IPS-20b (cell line): ENCODE measurements around the gene RETREG3.
A peak's percentile ranks its signal among the peaks of the same experiment; 100 is the strongest.

ENCODE experiments used
- H3K27ac ChIP-seq: one replicate; pipeline ENCODE4 v1.5.1; 2013; ENCODE audit warnings: low read length
- H3K27me3 ChIP-seq: 2 replicates; pipeline ENCODE4 v1.6.1; 2013; ENCODE audit warnings: mild to moderate bottlenecking, low read length, inconsistent platforms; ENCODE audit not compliant: insufficient read depth
- H3K36me3 ChIP-seq: 2 replicates; pipeline ENCODE4 v1.6.1; 2013; ENCODE audit warnings: low read depth, mild to moderate bottlenecking, inconsistent platforms, low read length, moderate library complexity; ENCODE audit not compliant: insufficient read depth
- H3K4me1 ChIP-seq: 2 replicates; pipeline ENCODE4 v1.6.1; 2013; ENCODE audit warnings: mild to moderate bottlenecking, control low read depth, inconsistent platforms, low read length, moderate library complexity; ENCODE audit not compliant: insufficient read depth
- H3K4me3 ChIP-seq: 2 replicates; pipeline ENCODE4 v1.5.1; 2013; ENCODE audit warnings: mild to moderate bottlenecking, low read length, inconsistent platforms
- H3K9ac ChIP-seq: 2 replicates; pipeline ENCODE4 v1.6.1; 2013; ENCODE audit warnings: low read depth, mild to moderate bottlenecking, inconsistent platforms, low read length, moderate library complexity
- H3K9me3 ChIP-seq: 2 replicates; pipeline ENCODE4 v1.6.1; 2013; ENCODE audit warnings: mild to moderate bottlenecking, low read depth, low read length, inconsistent platforms; ENCODE audit not compliant: insufficient read depth

RETREG3 gene, protein sequence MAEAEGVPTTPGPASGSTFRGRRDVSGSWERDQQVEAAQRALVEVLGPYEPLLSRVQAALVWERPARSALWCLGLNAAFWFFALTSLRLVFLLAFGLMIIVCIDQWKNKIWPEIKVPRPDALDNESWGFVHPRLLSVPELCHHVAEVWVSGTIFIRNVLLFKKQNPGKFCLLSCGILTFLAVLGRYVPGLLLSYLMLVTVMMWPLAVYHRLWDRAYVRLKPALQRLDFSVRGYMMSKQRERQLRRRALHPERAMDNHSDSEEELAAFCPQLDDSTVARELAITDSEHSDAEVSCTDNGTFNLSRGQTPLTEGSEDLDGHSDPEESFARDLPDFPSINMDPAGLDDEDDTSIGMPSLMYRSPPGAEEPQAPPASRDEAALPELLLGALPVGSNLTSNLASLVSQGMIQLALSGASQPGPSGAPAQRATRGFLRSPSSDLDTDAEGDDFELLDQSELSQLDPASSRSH

GRCh38 chr17:42609182-42609813, at the start of gene RETREG3, which contains the start of gene TUBG1:
RETREG3 (minus strand) TSS chr17:42609374; CDS start chr17:42609324, 50 bp downstream.
TUBG1 (plus strand) TSS chr17:42609683; CDS start chr17:42609738, 55 bp downstream.
- Histone ChIP-seq H3K9me3 (no peaks in the 10 kb centered on the region), H3K27ac (peak within 1 kb of the TSS; percentile 68), H3K4me1 (peaks cover 6% of the 10 kb centered on the region; the same call in 1 of the 2 replicates), H3K4me3 (peak within 1 kb of the TSS; percentile 97), H3K27me3 (no peaks in the 10 kb centered on the region), H3K9ac (peak within 1 kb of the TSS; percentile 98), H3K36me3 (peaks cover 29% of the 10 kb centered on the region)

DNA sequence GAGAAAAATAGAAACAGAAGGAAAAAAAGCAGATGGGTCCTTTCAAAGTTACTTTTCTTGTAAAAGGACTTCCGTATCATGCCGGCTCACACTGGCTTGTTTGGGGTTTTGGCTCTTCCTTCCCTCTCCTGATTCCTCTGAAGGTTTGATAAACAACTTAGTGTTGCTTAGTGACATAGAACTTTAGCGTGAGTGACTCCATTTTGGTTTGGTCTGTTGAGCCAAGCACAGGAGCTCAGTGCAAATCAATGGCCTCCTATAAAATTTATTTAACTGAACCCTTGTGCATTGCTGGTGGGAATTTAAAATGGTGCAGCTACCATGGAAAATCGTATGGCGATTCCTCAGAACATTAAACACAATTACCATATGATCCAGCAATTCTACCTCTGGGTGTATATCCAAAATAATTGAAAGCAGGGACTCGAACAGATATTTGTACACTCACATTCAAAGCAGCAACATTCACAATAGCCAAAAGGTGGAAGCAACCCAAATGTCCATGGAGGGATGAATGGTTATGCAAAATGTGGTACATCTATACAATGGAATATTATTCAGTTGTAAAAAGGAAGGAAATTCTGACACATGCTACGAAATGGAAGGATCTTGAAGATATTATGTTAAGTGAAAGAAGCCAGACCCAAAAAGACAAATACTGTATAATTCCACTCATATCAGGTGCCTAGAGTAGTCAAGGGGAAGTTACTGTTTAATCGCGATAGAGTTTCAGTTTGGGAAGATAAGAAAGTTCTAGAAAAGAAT, 48.8 kb upstream of the RETREG3 start:
- H3K4me3 ChIP-seq = no peak overlapping the region
- H3K27me3 ChIP-seq = no peaks in the 10 kb centered on the region
- peaks cover 7% of the 10 kb centered on the region for H3K4me1 ChIP-seq
- no peak overlapping the region for H3K9ac ChIP-seq
- H3K9me3 ChIP-seq = no peaks in the 10 kb centered on the region
- peaks cover 16% of the 10 kb centered on the region; the same call in 1 of the 2 replicates for H3K36me3 ChIP-seq
- no peak overlapping the region for H3K27ac ChIP-seq

- Histone ChIP-seq H3K27ac (no peak overlapping the region), H3K4me3 (no peak overlapping the region), H3K4me1 (peaks cover 5% of the 10 kb centered on the region), H3K9ac (no peak overlapping the region), H3K36me3 (no peaks in the 10 kb centered on the region), H3K9me3 (no peaks in the 10 kb centered on the region), H3K27me3 (no peaks in the 10 kb centered on the region)
These were observed 46.4 kb upstream of the RETREG3 start for GRCh38 chr17:42655528-42655927.

- no peaks in the 10 kb centered on the region for H3K27me3 ChIP-seq
- peak overlapping the region; percentile 63 for H3K4me3 ChIP-seq
- no peaks in the 10 kb centered on the region for H3K36me3 ChIP-seq
- H3K9me3 ChIP-seq = no peaks in the 10 kb centered on the region
- H3K27ac ChIP-seq = no peak overlapping the region
- no peaks in the 10 kb centered on the region; the same call in 1 of the 2 replicates for H3K4me1 ChIP-seq
- peak overlapping the region; percentile 63; the same call in 1 of the 2 replicates for H3K9ac ChIP-seq
These were observed 44.3 kb upstream of the RETREG3 start for GRCh38 chr17:42653179-42654124.

- no peak overlapping the region for H3K9ac ChIP-seq
These were observed 42.2 kb upstream of the RETREG3 start for GRCh38 chr17:42651392-42651791.

DNA sequence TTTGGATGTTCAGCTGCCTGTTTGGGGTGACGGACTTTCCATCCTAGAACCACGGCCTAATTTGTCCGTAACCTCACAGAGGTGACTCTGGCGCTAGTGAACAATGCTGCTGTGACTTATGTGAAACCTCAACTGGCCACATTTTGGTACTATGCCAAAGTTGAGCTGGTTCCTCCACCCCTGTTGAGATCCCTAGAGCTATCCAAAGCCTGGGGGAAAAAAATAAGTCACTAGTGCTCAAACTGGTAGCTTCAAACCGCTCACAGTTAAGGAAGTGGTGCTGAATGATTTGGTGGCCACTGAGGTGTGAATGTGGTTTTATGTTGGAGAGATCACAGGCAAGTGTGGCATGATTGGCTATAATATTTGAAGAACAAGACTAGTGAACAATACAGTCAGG, 38.6 kb upstream of the RETREG3 start:
- Histone ChIP-seq H3K4me3 (no peak overlapping the region), H3K27me3 (no peaks in the 10 kb centered on the region), H3K36me3 (no peaks in the 10 kb centered on the region), H3K9me3 (no peaks in the 10 kb centered on the region), H3K9ac (no peak overlapping the region), H3K27ac (no peak overlapping the region), H3K4me1 (no peaks in the 10 kb centered on the region)

More at GRCh38 chr17:42651392-42651791, 42.2 kb upstream of the RETREG3 start:
- H3K4me3 ChIP-seq = no peak overlapping the region
- H3K27me3 ChIP-seq = no peaks in the 10 kb centered on the region
- no peaks in the 10 kb centered on the region for H3K36me3 ChIP-seq
- no peaks in the 10 kb centered on the region for H3K9me3 ChIP-seq
- H3K4me1 ChIP-seq = no peaks in the 10 kb centered on the region; the same call in 1 of the 2 replicates
- H3K27ac ChIP-seq = no peak overlapping the region

GRCh38 chr17:42642336-42642735, 33.2 kb upstream of the RETREG3 start:
- H3K9ac ChIP-seq = no peak overlapping the region
- H3K4me1 ChIP-seq = no peaks in the 10 kb centered on the region
- H3K27me3 ChIP-seq = no peaks in the 10 kb centered on the region

DNA sequence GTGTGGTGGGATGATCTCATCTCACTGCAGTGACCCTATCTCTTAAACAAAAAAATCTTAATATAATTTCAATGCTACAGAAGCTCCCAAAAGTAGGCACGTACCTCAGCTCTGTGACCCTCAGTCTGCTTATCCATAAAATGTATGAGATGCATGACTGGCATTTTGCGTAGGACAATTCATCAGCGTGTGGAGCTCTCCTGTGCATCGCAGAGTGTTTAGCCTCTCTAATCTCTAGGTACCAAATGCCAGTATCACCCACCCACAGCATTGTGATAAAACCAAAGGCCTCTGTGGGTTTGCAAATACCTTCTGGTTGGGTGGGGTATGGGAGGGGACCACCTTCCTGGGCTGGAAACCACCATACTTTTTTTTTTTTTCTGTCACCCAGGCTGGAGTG, 30.9 kb upstream of the RETREG3 start:
- Histone ChIP-seq H3K9ac (no peak overlapping the region), H3K9me3 (no peaks in the 10 kb centered on the region), H3K27ac (no peak overlapping the region), H3K4me1 (no peaks in the 10 kb centered on the region), H3K4me3 (no peak overlapping the region), H3K36me3 (no peaks in the 10 kb centered on the region), H3K27me3 (no peaks in the 10 kb centered on the region)

More at GRCh38 chr17:42642336-42642735, 33.2 kb upstream of the RETREG3 start:
- H3K27ac ChIP-seq = no peak overlapping the region
- H3K9me3 ChIP-seq = no peaks in the 10 kb centered on the region
- no peak overlapping the region for H3K4me3 ChIP-seq
- no peaks in the 10 kb centered on the region for H3K36me3 ChIP-seq

- H3K27me3 ChIP-seq = no peaks in the 10 kb centered on the region
- H3K4me3 ChIP-seq = no peak overlapping the region
- no peak overlapping the region for H3K27ac ChIP-seq
- no peaks in the 10 kb centered on the region for H3K4me1 ChIP-seq
- no peaks in the 10 kb centered on the region for H3K36me3 ChIP-seq
- H3K9me3 ChIP-seq = no peaks in the 10 kb centered on the region
- no peak overlapping the region for H3K9ac ChIP-seq
These were observed 30.4 kb upstream of the RETREG3 start for GRCh38 chr17:42639525-42640113.

DNA sequence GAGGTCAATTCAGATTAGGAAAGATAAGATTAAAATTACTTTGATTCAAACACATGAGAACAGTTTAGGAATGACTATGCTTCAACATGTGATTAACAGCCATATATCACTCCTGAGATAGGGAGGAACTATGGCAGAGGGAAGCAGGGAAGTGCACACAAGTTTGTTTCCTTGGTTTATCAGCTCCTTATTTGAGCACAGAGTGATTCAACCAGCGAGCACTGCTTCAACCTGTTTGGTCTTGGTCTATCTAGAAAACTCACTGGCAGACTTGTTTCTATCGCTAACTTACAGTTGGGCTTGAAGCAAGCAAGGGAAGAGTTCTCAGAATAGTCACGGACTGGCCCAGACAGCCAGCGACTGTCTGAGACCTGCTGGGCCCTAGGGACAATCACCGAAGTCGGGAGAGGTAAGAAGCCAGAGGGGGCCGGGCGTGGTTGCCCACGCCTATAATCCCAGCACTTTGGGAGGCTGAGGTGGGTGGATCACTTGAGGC, 23.8 kb upstream of the RETREG3 start:
- no peak overlapping the region for H3K4me3 ChIP-seq
- no peaks in the 10 kb centered on the region for H3K4me1 ChIP-seq
- no peaks in the 10 kb centered on the region for H3K9me3 ChIP-seq
- no peaks in the 10 kb centered on the region for H3K27me3 ChIP-seq
- H3K9ac ChIP-seq = no peak overlapping the region
- no peak overlapping the region for H3K27ac ChIP-seq
- H3K36me3 ChIP-seq = no peaks in the 10 kb centered on the region
